Hematopoietic multipotent progenitor cell treated with erythropoietin and hydrocortisone succinate and interleukin-3 and kit ligand, for 15 days (in vitro differentiated cells): Measurements from ENCODE around the gene CPD.
"Not testable (repeated sequence)": the region's sequence is repeated elsewhere in the genome, so short reads cannot be mapped to it uniquely, and the experiment has no call there.

Source experiments
- DNase-seq: peaks from one replicate; pipeline ENCODE4 v3.0.0-alpha.2; 2015; ENCODE audit warnings: low spot score

Gene CPD

GRCh38 chr17:30388321-30389179, 9.8 kb downstream of the CPD start:
- DNase-seq: no peak

GRCh38 chr17:30389756-30390300, 11.1 kb downstream of the CPD start:
- DNase-seq: no peak

- no peak for DNase-seq
These were observed 12.8 kb downstream of the CPD start for GRCh38 chr17:30391534-30391933.

DNA sequence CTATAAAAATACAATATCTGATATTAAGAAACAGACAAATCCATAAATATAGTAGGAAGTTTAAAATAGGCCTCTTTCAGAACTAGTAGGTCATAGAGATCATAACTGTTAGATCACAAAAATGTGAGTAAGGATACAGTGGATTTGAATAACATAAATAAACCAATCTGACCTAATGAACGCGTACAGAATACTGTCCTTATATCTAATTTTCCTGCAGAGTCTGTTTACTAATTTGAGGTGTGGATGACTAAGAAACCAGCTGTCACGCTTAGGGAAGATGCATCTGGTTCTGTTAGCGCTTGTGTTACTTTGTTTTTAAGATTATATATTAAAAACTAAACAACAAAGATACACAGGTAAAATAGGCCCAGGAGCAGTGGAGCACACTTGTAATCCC, 14.8 kb downstream of the CPD start:
- DNase-seq: no peak

GRCh38 chr17:30393911-30394867, 15.5 kb downstream of the CPD start:
- no peak for DNase-seq

DNA sequence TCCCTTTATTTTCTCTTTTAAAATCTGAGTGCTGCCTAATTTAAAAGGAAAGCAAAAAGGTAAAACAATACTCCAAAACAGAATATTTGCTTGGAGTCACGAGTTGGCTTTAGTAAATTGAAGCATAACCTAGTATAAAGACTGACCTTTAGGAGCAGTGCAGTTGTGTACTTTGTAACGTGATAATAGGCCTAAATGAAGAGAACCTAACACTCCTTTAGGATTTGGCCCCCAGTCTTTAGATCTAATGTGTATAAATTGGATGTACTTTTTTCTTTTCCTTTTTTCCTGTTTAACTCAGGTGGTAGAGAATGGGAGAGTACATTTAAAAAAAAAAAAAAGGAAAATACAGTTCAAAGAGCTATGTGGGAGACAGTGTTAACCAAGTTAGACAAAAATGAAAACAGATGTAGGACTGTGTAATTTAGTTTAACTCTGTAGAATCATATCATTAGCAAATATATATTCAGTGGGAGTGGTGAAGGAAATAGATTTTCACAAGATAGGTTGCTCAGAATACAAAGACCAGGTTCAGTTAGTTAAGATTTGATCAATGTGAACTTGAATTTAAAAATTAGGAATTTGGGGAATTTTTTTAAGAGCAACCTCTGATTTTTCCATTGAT, 16.8 kb downstream of the CPD start:
- no peak for DNase-seq

GRCh38 chr17:30396129-30396528, 17.4 kb downstream of the CPD start:
- DNase-seq: no peak

DNA sequence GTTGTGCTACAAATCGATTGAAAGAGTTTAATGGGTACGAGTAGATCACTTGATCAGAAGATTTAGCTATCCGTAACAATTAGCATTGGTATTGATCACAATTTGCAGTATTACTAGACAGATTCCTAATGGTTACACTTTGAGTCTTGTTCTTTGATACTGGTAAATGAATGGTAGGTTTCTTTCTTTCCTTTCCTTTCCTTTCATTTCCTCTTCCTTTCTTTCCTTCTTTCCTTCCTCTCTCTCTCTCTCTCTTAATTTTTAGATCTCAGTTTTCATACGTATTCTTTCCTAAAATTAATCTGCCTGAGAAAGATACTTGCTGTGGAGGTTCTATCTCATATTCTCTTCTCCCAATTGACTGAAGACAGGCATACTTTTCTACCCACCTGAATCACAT, 17.9 kb downstream of the CPD start:
- no peak for DNase-seq

- no peak for DNase-seq
These were observed 19.8 kb downstream of the CPD start for GRCh38 chr17:30398328-30399041.

- DNase-seq: no peak
These were observed 22.4 kb downstream of the CPD start for GRCh38 chr17:30401097-30401496.

DNA sequence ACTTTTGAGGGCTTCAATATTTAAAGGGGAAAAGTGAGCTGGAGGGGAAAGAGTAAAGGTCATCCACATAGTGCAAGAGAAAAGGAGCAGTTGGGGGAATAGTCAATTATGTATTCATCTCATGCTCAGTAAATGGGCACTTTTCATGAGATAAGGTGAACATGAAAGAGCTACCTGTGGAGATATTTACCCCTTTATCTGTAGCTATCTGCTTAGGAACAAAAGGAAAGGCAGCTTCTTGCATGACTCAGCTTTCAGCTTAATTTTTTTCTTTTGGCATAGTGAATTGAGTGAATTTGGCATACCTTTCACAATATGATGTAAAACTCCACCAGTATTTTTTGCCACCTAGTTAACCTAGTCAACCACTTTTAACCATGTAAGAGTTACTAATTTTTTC, 26.4 kb downstream of the CPD start:
- no peak for DNase-seq

GRCh38 chr17:30410627-30411026, 31.9 kb downstream of the CPD start:
- DNase-seq: not testable (repeated sequence)

DNA sequence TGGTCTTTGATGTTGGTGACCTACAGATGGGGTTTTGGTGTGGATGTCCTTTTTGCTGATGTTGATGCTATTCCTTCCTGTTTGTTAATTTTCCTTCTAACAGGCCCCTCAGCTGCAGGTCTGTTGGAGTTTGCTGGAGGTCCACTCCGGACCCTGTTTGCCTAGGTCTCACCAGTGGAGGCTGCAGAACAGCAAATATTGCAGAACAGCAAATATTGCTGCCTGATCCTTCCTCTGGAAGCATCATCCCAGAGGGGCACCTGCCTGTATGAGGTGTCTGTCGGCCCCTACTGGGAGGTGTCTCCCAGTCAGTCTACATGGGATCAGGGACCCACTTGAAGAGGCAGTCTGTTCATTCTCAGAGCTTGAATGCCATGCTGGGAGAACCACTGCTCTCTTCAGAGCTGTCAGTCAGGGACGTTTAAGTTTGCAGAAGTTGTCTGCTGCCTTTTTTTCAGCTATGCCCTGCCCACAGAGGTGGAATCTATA, 33.3 kb downstream of the CPD start:
- not testable (repeated sequence) for DNase-seq

DNA sequence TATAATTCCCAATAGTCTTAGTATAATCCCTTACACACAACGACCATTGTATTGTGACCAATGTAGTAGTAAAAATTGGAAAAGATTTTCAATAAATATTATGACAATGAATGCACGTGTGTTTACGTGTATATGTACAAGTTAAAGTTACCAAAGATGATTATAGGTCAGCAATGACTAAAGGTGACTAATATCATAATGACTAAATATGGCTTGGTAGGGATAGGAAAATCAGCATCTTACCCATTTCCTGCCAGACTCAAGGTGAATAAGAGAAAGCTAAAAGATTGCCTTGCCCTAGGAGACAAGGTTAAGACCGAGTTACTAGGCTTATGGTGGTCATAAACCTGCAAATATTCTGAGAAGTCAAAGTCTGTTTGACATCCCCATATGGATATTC, 34.4 kb downstream of the CPD start:
- no peak for DNase-seq

- DNase-seq: no peak
These were observed 35.8 kb downstream of the CPD start for GRCh38 chr17:30414486-30414885.

- DNase-seq: no peak
These were observed 36.8 kb downstream of the CPD start for GRCh38 chr17:30415491-30415890.

- not testable (repeated sequence) for DNase-seq
These were observed 39.3 kb downstream of the CPD start for GRCh38 chr17:30418070-30418469.

GRCh38 chr17:30421592-30421991, 42.9 kb downstream of the CPD start:
- no peak for DNase-seq

- DNase-seq: no peak
These were observed 43.4 kb downstream of the CPD start for GRCh38 chr17:30422171-30422570.

DNA sequence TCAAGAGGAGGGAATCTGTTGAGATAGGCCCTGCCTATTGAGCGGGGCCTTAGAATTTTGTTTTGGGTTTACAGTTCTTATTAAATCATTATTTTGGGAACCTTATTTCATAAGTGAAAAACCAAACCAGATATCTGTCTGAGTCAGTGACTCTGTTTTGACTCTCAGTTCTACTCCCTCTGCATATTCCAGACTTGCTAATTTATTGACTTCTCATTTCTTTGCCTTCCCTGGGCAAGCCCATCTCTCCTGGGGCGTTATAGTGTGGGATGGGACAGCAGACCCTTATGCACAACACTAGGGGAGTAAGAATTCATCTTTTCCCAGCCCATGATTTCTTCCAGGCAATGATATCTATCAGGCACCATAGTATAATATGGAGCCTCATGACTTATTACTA, 45.7 kb downstream of the CPD start:
- no peak for DNase-seq

DNA sequence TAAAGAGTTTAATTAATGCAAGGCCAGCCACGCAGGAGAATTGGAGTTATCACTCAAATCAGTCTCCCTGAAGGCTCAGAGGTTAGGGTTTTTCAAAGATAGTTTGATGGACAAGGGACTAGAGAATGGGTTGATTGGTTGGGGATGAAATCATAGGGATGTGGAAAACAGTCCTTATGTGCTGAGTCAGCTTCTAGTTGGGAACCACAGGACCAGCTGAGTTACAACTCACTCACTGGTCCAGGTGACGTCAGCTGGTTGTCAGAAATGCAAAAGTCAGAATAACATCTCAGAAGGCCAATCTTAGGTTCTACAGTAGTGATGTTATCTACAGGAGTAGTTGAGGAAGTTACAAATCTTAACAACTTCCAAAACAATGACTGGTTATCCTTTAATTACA, 47.6 kb downstream of the CPD start:
- no peak for DNase-seq
